Astrocyte of the cerebellum (primary cell): ENCODE data around the gene TMEM212.
"Not testable (repeated sequence)": the region's sequence is repeated elsewhere in the genome, so short reads cannot be mapped to it uniquely, and the experiment has no call there.

Source experiments
- DNase-seq: peaks from one replicate; pipeline ENCODE4 v3.0.0-alpha.2; 2011; ENCODE audit warnings: low read depth
- H3K4me3 ChIP-seq: 2 replicates; pipeline ENCODE4 v1.5.1; 2011; ENCODE audit warnings: mild to moderate bottlenecking, low read depth, low read length, moderate library complexity
- CTCF ChIP-seq: IDR thresholded peaks from 2 replicates; pipeline ENCODE4 v1.5.1; 2012; ENCODE audit warnings: low read length, low read depth, moderate library complexity, mild to moderate bottlenecking; ENCODE audit errors: missing control alignments
- in situ Hi-C: cut with HindIII; loops from 2 replicates; pipeline ENCODE4 v1.10.0; 2017; ENCODE audit warnings: low sequenced_read_pairs

TMEM212 gene

GRCh38 chr3:171850960-171851659 is 8.0 kb downstream of the TMEM212 start:
- no peak overlapping the region for H3K4me3 ChIP-seq
- TF ChIP-seq CTCF, result no peak
- no peak for DNase-seq
- in situ Hi-C loops, result no loop called here

- H3K4me3 ChIP-seq, result no peak overlapping the region
- in situ Hi-C loops, result no loop called here
- TF ChIP-seq CTCF, result no peak
- DNase-seq, result no peak
Observed at GRCh38 chr3:171851660-171852058, 8.5 kb downstream of the TMEM212 start.

- no peak for TF ChIP-seq CTCF
- no peak overlapping the region for H3K4me3 ChIP-seq
- in situ Hi-C loops, result no loop called here
- no peak for DNase-seq
Observed at GRCh38 chr3:171854649-171855305, 11.6 kb downstream of the TMEM212 start.

GRCh38 chr3:171858770-171859169 is 15.6 kb downstream of the TMEM212 start:
- in situ Hi-C loops, DNase-seq, H3K4me3 ChIP-seq: not testable (repeated sequence)

- no peak for TF ChIP-seq CTCF
- H3K4me3 ChIP-seq, result no peak overlapping the region
- in situ Hi-C loops, result no loop called here
- DNase-seq, result peak; percentile 85
Observed at GRCh38 chr3:171860830-171861535, 17.8 kb downstream of the TMEM212 start.

GRCh38 chr3:171862392-171862791 is 19.2 kb downstream of the TMEM212 start:
- no peak for DNase-seq
- no peak for TF ChIP-seq CTCF
- in situ Hi-C loops, result no loop called here
- H3K4me3 ChIP-seq, result no peak overlapping the region

- TF ChIP-seq CTCF, result no peak
- in situ Hi-C loops, result no loop called here
- H3K4me3 ChIP-seq, result no peak overlapping the region
- DNase-seq, result no peak
Observed at GRCh38 chr3:171862993-171863521, 19.9 kb downstream of the TMEM212 start.
